ENCODE measurements around the gene PAQR9.

Gene PAQR9

GRCh38 chr3:142940472-142940871 lies 23.0 kb downstream of the PAQR9 start:
- no peaks in the 10 kb centered on the region for H3K9me2 ChIP-seq (replicated peaks; ENCODE audit: insufficient read depth, low read length)
- no peak overlapping the region for H3K4me3 ChIP-seq (ENCODE audit: insufficient read depth, low read length, poor library complexity, severe bottlenecking)
- H3K27ac ChIP-seq (ENCODE audit: low read depth, low read length), result no peak overlapping the region
- TF ChIP-seq EZH2phosphoT487 (conservative IDR thresholded peaks at IDR 0.05; ENCODE audit: low read length), result no peak
- TF ChIP-seq, protein P1, sequence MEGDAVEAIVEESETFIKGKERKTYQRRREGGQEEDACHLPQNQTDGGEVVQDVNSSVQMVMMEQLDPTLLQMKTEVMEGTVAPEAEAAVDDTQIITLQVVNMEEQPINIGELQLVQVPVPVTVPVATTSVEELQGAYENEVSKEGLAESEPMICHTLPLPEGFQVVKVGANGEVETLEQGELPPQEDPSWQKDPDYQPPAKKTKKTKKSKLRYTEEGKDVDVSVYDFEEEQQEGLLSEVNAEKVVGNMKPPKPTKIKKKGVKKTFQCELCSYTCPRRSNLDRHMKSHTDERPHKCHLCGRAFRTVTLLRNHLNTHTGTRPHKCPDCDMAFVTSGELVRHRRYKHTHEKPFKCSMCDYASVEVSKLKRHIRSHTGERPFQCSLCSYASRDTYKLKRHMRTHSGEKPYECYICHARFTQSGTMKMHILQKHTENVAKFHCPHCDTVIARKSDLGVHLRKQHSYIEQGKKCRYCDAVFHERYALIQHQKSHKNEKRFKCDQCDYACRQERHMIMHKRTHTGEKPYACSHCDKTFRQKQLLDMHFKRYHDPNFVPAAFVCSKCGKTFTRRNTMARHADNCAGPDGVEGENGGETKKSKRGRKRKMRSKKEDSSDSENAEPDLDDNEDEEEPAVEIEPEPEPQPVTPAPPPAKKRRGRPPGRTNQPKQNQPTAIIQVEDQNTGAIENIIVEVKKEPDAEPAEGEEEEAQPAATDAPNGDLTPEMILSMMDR (IDR thresholded peaks at IDR 0.05; ENCODE audit: insufficient read depth, low read length, poor library complexity, severe bottlenecking), result no peak
- no peak overlapping the region for H3K4me2 ChIP-seq (ENCODE audit: low read depth, low read length, poor library complexity, severe bottlenecking)
- no peak overlapping the region for H2AFZ ChIP-seq (ENCODE audit: low read depth, low read length, severe bottlenecking)
- no peaks in the 10 kb centered on the region for H4K20me1 ChIP-seq (ENCODE audit: low read depth, low read length)
- no peaks in the 10 kb centered on the region for H3K36me3 ChIP-seq (ENCODE audit: low read length)
- no peaks in the 10 kb centered on the region for H3K9me3 ChIP-seq (ENCODE audit: insufficient read depth, low read length)
- H3K27me3 ChIP-seq (ENCODE audit: low read length), result no peaks in the 10 kb centered on the region
- no peaks in the 10 kb centered on the region for H3F3A ChIP-seq (ENCODE audit: insufficient read depth)
- H3K79me2 ChIP-seq (ENCODE audit: insufficient read depth, low read length), result no peaks in the 10 kb centered on the region
- no peak overlapping the region for H3K9ac ChIP-seq (ENCODE audit: low read length)

GRCh38 chr3:142940000-142940399 lies 23.5 kb downstream of the PAQR9 start:
- H3K9me2 ChIP-seq (replicated peaks; ENCODE audit: insufficient read depth, low read length), result no peaks in the 10 kb centered on the region
- no peak overlapping the region for H3K4me3 ChIP-seq (ENCODE audit: insufficient read depth, low read length, poor library complexity, severe bottlenecking)
- no peak overlapping the region for H3K4me2 ChIP-seq (ENCODE audit: low read depth, low read length, poor library complexity, severe bottlenecking)
- H3K9me3 ChIP-seq (ENCODE audit: insufficient read depth, low read length), result no peaks in the 10 kb centered on the region
- no peak overlapping the region for H3K9ac ChIP-seq (ENCODE audit: low read length)
- no peak overlapping the region for H3K27ac ChIP-seq (ENCODE audit: low read depth, low read length)
- no peak overlapping the region for H2AFZ ChIP-seq (ENCODE audit: low read depth, low read length, severe bottlenecking)
- H4K20me1 ChIP-seq (ENCODE audit: low read depth, low read length), result no peaks in the 10 kb centered on the region
- H3K36me3 ChIP-seq (ENCODE audit: low read length), result no peaks in the 10 kb centered on the region
- H3K27me3 ChIP-seq (ENCODE audit: low read length), result no peaks in the 10 kb centered on the region
- TF ChIP-seq EZH2phosphoT487 (conservative IDR thresholded peaks at IDR 0.05; ENCODE audit: low read length), result no peak
- TF ChIP-seq, protein P1 (IDR thresholded peaks at IDR 0.05; ENCODE audit: insufficient read depth, low read length, poor library complexity, severe bottlenecking), result no peak
- no peaks in the 10 kb centered on the region for H3K79me2 ChIP-seq (ENCODE audit: insufficient read depth, low read length)
- no peaks in the 10 kb centered on the region for H3F3A ChIP-seq (ENCODE audit: insufficient read depth)

- Histone ChIP-seq H3K4me2 (ENCODE audit: low read depth, low read length, poor library complexity, severe bottlenecking) (no peak overlapping the region), H3K9me3 (ENCODE audit: insufficient read depth, low read length) (no peaks in the 10 kb centered on the region), H3K27me3 (ENCODE audit: low read length) (no peaks in the 10 kb centered on the region), H4K20me1 (ENCODE audit: low read depth, low read length) (no peaks in the 10 kb centered on the region), H2AFZ (ENCODE audit: low read depth, low read length, severe bottlenecking) (no peak overlapping the region), H3K27ac (ENCODE audit: low read depth, low read length) (no peak overlapping the region), H3K79me2 (ENCODE audit: insufficient read depth, low read length) (no peaks in the 10 kb centered on the region), H3K36me3 (ENCODE audit: low read length) (no peaks in the 10 kb centered on the region), H3K9me2 (replicated peaks; ENCODE audit: insufficient read depth, low read length) (no peaks in the 10 kb centered on the region), H3K4me3 (ENCODE audit: insufficient read depth, low read length, poor library complexity, severe bottlenecking) (no peak overlapping the region), H3K9ac (ENCODE audit: low read length) (no peak overlapping the region), H3F3A (ENCODE audit: insufficient read depth) (no peaks in the 10 kb centered on the region)
- TF ChIP-seq EZH2phosphoT487 (conservative IDR thresholded peaks at IDR 0.05; ENCODE audit: low read length), result no peak
- TF ChIP-seq, protein P1 (IDR thresholded peaks at IDR 0.05; ENCODE audit: insufficient read depth, low read length, poor library complexity, severe bottlenecking), result no peak
These were observed 27.5 kb downstream of the PAQR9 start for GRCh38 chr3:142935963-142936362.

All from SU-DHL-6 (cell line).